ENCODE results near the gene NID1. TPM values are rescaled to one million over a fixed set of nuclear protein-coding genes. Genes with fewer than 3 reads are reported as not detected.
A peak's percentile ranks its signal among the peaks of the same experiment; 100 is the strongest.

The NID1 gene
- total and polyA plus RNA-seq, 4 donors: 15.4 to 151 (median 45.1) TPM

GRCh38 chr1:235933766-235934116 is 131.1 kb downstream of the NID1 start:
- peak overlapping the region in 1 of 2 donors; percentile 61 for H3K27ac ChIP-seq (ENCODE audit: low read depth in 1 of 2, low read length in 1 of 2)
- ATAC-seq (ENCODE audit: insufficient read depth, low FRiP score): no peak

GRCh38 chr1:235933017-235933765 is 131.7 kb downstream of the NID1 start:
- H3K27me3 ChIP-seq (ENCODE audit: control insufficient read depth in 3 of 3, insufficient read depth in 3 of 3, low read length in 2 of 3): no peaks in the 10 kb centered on the region
- H3K9me3 ChIP-seq (ENCODE audit: control insufficient read depth in 4 of 4, insufficient read depth in 3 of 4, low read length in 3 of 4): no peaks in the 10 kb centered on the region
- no peak overlapping the region for H3K4me3 ChIP-seq
- 67 to 76% methylated on average over 8 of the region's 8 CpGs for WGBS, 2 donors
- TF ChIP-seq CTCF (IDR thresholded peaks at IDR 0.05; ENCODE audit: control extremely low read depth, extremely low read depth): no peak
- H3K27ac ChIP-seq (ENCODE audit: low read depth in 1 of 2, low read length in 1 of 2): peak overlapping the region in 1 of 2 donors; percentile 61
- no peak overlapping the region for H3K9ac ChIP-seq (ENCODE audit: insufficient read depth in 1 of 2, low read length in 2 of 2)
- ATAC-seq (ENCODE audit: insufficient read depth, low FRiP score): no peak
- DNase-seq: no peak
- H3K36me3 ChIP-seq (ENCODE audit: control insufficient read depth in 4 of 4, insufficient read depth in 4 of 4, low read length in 4 of 4): no peaks in the 10 kb centered on the region
- H3K4me1 ChIP-seq (ENCODE audit: control insufficient read depth in 5 of 5, insufficient read depth in 5 of 5, low read length in 5 of 5): peaks cover 0 to 12% (median 10%) of the 10 kb centered on the region in 5 donors

More at GRCh38 chr1:235933766-235934116, 131.1 kb downstream of the NID1 start:
- no peak overlapping the region for H3K4me3 ChIP-seq
- no peaks in the 10 kb centered on the region for H3K9me3 ChIP-seq (ENCODE audit: control insufficient read depth in 4 of 4, insufficient read depth in 3 of 4, low read length in 3 of 4)
- H3K4me1 ChIP-seq (ENCODE audit: control insufficient read depth in 5 of 5, insufficient read depth in 5 of 5, low read length in 5 of 5): peaks cover 0 to 13% (median 11%) of the 10 kb centered on the region in 5 donors
- DNase-seq: no peak
- H3K36me3 ChIP-seq (ENCODE audit: control insufficient read depth in 4 of 4, insufficient read depth in 4 of 4, low read length in 4 of 4): no peaks in the 10 kb centered on the region
- whole genome bisulfite sequencing, 2 donors: 40 to 56% methylated on average over 4 of the region's 4 CpGs
- H3K9ac ChIP-seq (ENCODE audit: insufficient read depth in 1 of 2, low read length in 2 of 2): no peak overlapping the region
- no peaks in the 10 kb centered on the region for H3K27me3 ChIP-seq (ENCODE audit: control insufficient read depth in 3 of 3, insufficient read depth in 3 of 3, low read length in 2 of 3)
- TF ChIP-seq CTCF (IDR thresholded peaks at IDR 0.05; ENCODE audit: control extremely low read depth, extremely low read depth): no peak

GRCh38 chr1:235932090-235932510 is 132.8 kb downstream of the NID1 start:
- H3K4me3 ChIP-seq: no peak overlapping the region
- WGBS, 2 donors: 19 to 47% methylated on average over 8 of the region's 8 CpGs

More at GRCh38 chr1:235932090-235932510, 132.8 kb downstream of the NID1 start:
- H3K4me1 ChIP-seq (ENCODE audit: control insufficient read depth in 5 of 5, insufficient read depth in 5 of 5, low read length in 5 of 5): peaks cover 0 to 12% (median 9%) of the 10 kb centered on the region in 5 donors
- no peaks in the 10 kb centered on the region for H3K9me3 ChIP-seq (ENCODE audit: control insufficient read depth in 4 of 4, insufficient read depth in 3 of 4, low read length in 3 of 4)
- H3K27ac ChIP-seq (ENCODE audit: low read depth in 1 of 2, low read length in 1 of 2): peak overlapping the region in 1 of 2 donors; percentile 41
- H3K27me3 ChIP-seq (ENCODE audit: control insufficient read depth in 3 of 3, insufficient read depth in 3 of 3, low read length in 2 of 3): no peaks in the 10 kb centered on the region
- no peak overlapping the region for H3K9ac ChIP-seq (ENCODE audit: insufficient read depth in 1 of 2, low read length in 2 of 2)
- no peak for TF ChIP-seq CTCF (IDR thresholded peaks at IDR 0.05; ENCODE audit: control extremely low read depth, extremely low read depth)
- ATAC-seq (ENCODE audit: insufficient read depth, low FRiP score): peak; percentile 39
- no peaks in the 10 kb centered on the region for H3K36me3 ChIP-seq (ENCODE audit: control insufficient read depth in 4 of 4, insufficient read depth in 4 of 4, low read length in 4 of 4)
- no peak for DNase-seq

Measured in lung (tissue), 12 donors.